ENCODE measurements around the gene SRPRB. TPM values are rescaled to one million over a fixed set of nuclear protein-coding genes. Genes with fewer than 3 reads are reported as not detected.

SRPRB gene, protein sequence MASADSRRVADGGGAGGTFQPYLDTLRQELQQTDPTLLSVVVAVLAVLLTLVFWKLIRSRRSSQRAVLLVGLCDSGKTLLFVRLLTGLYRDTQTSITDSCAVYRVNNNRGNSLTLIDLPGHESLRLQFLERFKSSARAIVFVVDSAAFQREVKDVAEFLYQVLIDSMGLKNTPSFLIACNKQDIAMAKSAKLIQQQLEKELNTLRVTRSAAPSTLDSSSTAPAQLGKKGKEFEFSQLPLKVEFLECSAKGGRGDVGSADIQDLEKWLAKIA
- total RNA-seq (2021) = 53.7 and 54.8 TPM in 2 replicates
- long read RNA-seq, partial matches to known transcripts = 489 of 497 reads
- long read RNA-seq, other reads (novel, unspliced or antisense) = 7 of 497 reads

DNA sequence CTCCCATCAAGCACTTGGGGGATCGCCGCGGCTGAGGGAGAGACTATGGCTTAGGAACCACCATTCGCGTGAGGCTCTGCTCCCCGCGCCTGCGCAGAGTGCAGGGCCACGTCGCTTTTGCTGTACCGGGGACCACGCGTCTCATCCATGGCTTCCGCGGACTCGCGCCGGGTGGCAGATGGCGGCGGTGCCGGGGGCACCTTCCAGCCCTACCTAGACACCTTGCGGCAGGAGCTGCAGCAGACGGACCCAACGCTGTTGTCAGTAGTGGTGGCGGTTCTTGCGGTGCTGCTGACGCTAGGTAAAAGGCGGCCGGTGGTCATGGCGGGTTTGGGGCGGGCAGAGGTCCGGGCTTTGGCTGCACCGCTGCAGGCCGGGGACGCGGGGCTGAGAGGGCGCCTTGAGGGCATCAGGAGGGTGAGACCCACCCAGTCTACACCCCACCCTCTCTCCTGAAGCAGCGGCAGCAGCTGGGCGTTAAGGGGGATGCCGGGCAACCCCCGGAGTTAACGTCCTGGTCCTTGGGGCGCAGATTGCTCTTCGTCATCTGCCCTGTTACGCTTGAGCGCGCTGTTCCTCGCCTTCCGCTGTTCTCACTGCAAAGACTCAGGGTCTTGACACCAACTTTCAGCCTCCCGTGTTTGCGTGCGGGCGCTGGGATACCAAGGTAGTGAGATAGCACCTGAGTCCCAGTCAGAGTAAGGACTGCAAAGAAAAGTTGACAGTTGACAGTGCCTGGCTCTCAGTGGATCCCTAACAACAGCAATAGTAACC lies at the start of gene SRPRB:
TSS of gene SRPRB (plus strand) at position 114 of the 774 bp plus-strand sequence. CDS start at position 148, 34 bp downstream.
- H2BK20ac ChIP-seq (ENCODE audit: low read depth, low read length, poor library complexity, severe bottlenecking) = no peak within 1 kb of the TSS
- no peak within 1 kb of the TSS for H3K27ac ChIP-seq (ENCODE audit: insufficient read length, low read depth, low read length)
- H2AK5ac ChIP-seq (ENCODE audit: insufficient read length, low read length) = no peak within 1 kb of the TSS
- peak within 1 kb of the TSS; percentile 66 for H3K14ac ChIP-seq (ENCODE audit: insufficient read depth, low read length)
- Mint-ChIP-seq H3K9me3 (no peaks in the 10 kb centered on the region), H3K27me3 (ENCODE audit: low read depth) (peaks cover 16% of the 10 kb centered on the region), H3K36me3 (ENCODE audit: insufficient read depth in 1 of 3, low read depth in 3 of 3) (peaks cover 11 to 34% (median 30%) of the 10 kb centered on the region in 3 experiments; a peak in 6 of 7 replicates), H3K4me1 (peaks cover 12% of the 10 kb centered on the region in 2 experiments), H3K27ac (peak within 1 kb of the TSS; percentile 60 to 96 (median 94); a peak in 4 of 7 replicates), H3K4me3 (peak within 1 kb of the TSS; percentile 92 to 97)
- WGBS (ENCODE audit: extremely low coverage, insufficient read length, low lambda C conversion rate) = no CpG with 5 or more reads among the region's 53 CpGs
- no peaks in the 10 kb centered on the region for H3K27me3 ChIP-seq (ENCODE audit: insufficient read depth, low read length)
- peak within 1 kb of the TSS; percentile 80 for H3K9ac ChIP-seq (ENCODE audit: extremely low read depth, insufficient read length, low read length)
- H4K5ac ChIP-seq (ENCODE audit: insufficient read length, low read depth, low read length) = no peak within 1 kb of the TSS
- no peak within 1 kb of the TSS for H4K8ac ChIP-seq (replicated peaks; ENCODE audit: insufficient read length, low read depth, low read length)
- peak within 1 kb of the TSS; percentile 77 for H3K18ac ChIP-seq (ENCODE audit: insufficient read length, low read depth, low read length)
- H2BK5ac ChIP-seq (ENCODE audit: insufficient read length, low read length) = no peak within 1 kb of the TSS
- no peak within 1 kb of the TSS for H3K23ac ChIP-seq (ENCODE audit: insufficient read length, low read depth, low read length)
- peaks cover 5% of the 10 kb centered on the region for H3K23me2 ChIP-seq (ENCODE audit: insufficient read length, low read depth, low read length, poor library complexity, severe bottlenecking)
- H3K9me3 ChIP-seq (ENCODE audit: control insufficient read depth, low read depth, low read length) = no peaks in the 10 kb centered on the region
- H3K4me1 ChIP-seq (ENCODE audit: insufficient read depth, low read length) = no peaks in the 10 kb centered on the region
- H2BK120ac ChIP-seq (ENCODE audit: low read depth, low read length, poor library complexity, severe bottlenecking) = no peak within 1 kb of the TSS
- no peak within 1 kb of the TSS for H3K56ac ChIP-seq (ENCODE audit: insufficient read length, low read depth, low read length)
- no peak within 1 kb of the TSS for H3K4ac ChIP-seq (ENCODE audit: low read depth, low read length)
- TF ChIP-seq, protein P1, sequence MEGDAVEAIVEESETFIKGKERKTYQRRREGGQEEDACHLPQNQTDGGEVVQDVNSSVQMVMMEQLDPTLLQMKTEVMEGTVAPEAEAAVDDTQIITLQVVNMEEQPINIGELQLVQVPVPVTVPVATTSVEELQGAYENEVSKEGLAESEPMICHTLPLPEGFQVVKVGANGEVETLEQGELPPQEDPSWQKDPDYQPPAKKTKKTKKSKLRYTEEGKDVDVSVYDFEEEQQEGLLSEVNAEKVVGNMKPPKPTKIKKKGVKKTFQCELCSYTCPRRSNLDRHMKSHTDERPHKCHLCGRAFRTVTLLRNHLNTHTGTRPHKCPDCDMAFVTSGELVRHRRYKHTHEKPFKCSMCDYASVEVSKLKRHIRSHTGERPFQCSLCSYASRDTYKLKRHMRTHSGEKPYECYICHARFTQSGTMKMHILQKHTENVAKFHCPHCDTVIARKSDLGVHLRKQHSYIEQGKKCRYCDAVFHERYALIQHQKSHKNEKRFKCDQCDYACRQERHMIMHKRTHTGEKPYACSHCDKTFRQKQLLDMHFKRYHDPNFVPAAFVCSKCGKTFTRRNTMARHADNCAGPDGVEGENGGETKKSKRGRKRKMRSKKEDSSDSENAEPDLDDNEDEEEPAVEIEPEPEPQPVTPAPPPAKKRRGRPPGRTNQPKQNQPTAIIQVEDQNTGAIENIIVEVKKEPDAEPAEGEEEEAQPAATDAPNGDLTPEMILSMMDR (conservative IDR thresholded peaks at IDR 0.05) = no peak
- H2BK12ac ChIP-seq (ENCODE audit: insufficient read length, low read depth, low read length) = no peak within 1 kb of the TSS
- H2BK15ac ChIP-seq (ENCODE audit: low read depth, low read length) = no peak within 1 kb of the TSS
- H3K79me1 ChIP-seq (ENCODE audit: insufficient read depth, low read depth, low read length, poor library complexity, severe bottlenecking) = no peaks in the 10 kb centered on the region
- H3T11ph ChIP-seq (ENCODE audit: low read length) = no peak within 1 kb of the TSS
- H2AFZ ChIP-seq (ENCODE audit: low read length) = peak within 1 kb of the TSS; percentile 99
- peaks cover 2% of the 10 kb centered on the region; the same call in 1 of the 2 replicates for H3K79me2 ChIP-seq (ENCODE audit: insufficient read depth, low read length)
- H3K4me2 ChIP-seq (ENCODE audit: insufficient read depth, insufficient read length, low read length) = peak within 1 kb of the TSS; percentile 69
- peak; percentile 94 for DNase-seq
- H4K91ac ChIP-seq (ENCODE audit: insufficient read length, low read depth, low read length) = no peak within 1 kb of the TSS
- no peaks in the 10 kb centered on the region for H4K20me1 ChIP-seq (ENCODE audit: control insufficient read depth, insufficient read depth, insufficient read length)
